Activated CD4-positive, alpha-beta T cell treated with anti-CD3 and anti-CD28 coated beads, Interleukin-2, amount 50 U/mL, for 48 hours (primary cell): ENCODE measurements around the gene MAFG.
A peak's percentile ranks its signal among the peaks of the same experiment; 100 is the strongest.
"Not testable (repeated sequence)": the region's sequence is repeated elsewhere in the genome, so short reads cannot be mapped to it uniquely, and the experiment has no call there.

Experiments used
- DNase-seq, 2 experiments: peaks; one replicate each; pipeline ENCODE4 v3.0.0-alpha.2; 2020

The MAFG gene

GRCh38 chr17:81921996-81922565 is 5.5 kb downstream of the MAFG start:
- DNase-seq = no peak

GRCh38 chr17:81921537-81921862 is 6.0 kb downstream of the MAFG start:
- DNase-seq = no peak

DNA sequence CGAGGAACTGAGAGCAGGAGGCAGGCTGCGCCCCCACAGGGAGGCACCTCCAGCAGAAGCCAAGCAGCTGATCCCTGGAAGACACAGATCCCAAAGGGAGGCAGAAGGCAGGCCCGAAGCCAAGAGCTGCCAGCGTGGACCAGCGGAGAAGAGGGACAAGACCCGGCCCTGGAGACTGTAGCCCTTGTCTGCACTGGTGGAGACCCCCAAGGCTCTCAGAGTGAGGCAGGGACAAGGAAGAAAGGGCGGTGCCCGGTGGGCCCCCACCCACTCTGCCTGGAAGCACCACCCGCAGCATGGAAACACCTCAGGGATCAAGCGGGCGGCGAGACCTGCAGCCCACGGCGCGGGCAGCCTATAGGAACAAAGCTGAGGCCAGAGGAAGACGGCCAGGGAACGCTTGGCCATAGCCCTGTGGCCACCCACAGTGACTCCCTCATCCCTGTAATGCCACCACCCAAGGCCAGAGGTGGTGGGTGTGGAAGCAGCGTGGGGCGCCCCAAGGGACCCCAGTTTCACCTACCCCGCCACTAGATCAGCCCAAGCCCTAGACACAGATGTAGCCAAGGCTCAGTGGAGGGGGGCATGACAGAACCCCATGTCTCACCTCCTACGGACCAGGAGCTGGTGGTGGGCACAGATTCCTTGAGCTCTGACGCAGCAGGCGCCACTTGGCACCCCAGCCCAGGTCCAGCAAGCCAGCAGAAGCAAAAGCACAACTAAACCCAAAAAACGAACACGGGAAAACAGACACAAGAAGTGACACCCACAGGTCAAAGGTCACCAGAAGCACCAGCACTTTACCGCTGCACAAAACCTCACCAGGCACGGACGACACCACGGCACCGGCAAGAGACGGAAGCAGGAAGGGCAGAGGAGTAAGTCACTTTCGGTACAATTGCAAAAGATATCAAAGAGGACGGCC is 6.7 kb downstream of the MAFG start:
- DNase-seq = no peak

- no peak for DNase-seq
Measured at GRCh38 chr17:81918832-81919545, 8.5 kb downstream of the MAFG start.

GRCh38 chr17:81918333-81918669 is 9.2 kb downstream of the MAFG start:
- DNase-seq = not testable (repeated sequence)

DNA sequence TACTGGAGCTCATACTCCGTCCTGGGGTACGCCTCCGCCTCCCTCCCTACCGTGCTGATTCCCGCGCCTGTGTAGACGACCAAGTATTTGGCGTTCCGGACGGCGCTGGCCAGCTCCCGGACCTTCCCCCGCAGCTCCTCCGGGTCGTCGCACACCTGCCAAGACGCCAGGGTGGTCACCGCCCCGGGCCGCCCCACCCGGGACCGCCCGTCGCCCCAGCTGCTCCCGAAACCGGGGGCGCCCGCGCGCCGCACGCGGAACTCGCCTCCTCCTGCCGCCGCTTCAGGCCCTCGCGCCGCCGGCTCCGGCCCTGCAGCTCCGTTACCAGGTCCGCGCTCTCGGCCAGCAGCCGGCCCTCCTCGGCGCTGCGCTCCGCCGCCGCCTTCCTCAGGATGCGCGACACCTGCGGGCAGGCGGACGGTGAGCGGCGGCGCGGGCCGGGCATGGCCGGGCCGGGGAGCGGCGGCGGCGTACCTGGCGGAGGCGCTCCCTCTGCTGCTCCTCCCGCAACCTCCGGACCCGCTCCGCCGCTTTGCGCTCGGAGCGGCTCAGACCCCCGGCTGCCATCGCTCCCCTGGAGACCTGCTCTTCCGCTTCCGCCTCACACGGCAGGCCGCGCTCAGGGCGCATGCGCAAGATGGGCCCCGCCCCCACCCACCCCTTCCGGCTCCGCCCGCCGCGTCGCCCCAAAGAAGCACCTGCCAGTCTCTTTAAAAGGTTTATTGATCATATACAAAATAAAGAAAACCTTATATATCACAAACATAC is 9.8 kb downstream of the MAFG start, which contains the start of gene SIRT7:
SIRT7 (minus strand) TSS at position 612 of the 768 bp plus-strand sequence; CDS start at position 567, 45 bp downstream.
- DNase-seq = peak; percentile 72 to 75

DNA sequence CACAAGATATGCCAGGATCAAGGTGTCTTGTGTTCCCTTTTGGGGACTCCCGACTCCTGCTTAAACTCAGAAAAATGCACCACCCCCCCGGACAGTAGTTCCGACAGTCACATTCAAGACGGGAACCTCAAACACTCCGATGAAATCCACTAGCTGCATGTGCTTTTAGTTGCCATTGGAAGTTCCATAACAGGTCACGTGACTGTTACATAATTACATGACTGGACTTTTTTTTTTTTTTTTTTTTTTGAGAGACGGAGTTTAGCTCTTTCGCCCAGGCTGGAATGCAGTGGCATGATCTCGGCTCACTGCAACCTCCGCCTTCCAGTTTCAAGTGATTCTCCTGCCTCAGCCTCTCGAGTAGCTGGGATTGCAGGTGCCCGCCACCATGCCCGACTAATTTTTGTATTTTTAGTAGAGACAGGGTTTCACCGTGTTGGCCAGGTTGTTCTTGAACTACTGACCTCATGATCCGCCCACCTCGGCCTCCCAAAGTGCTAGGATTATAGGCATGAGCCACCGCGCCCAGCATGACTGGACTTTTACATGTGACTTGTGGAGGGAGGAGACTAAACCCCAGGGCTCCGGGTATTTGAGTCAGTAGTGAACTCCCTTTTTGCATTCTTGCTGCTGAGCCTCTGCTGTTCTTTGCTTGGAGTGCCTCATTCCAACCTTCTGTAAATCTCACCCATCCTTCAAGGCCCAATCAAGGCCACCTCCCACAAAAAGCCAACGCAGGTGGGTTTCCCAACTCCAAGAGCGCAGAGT is 11.1 kb downstream of the MAFG start:
- no peak for DNase-seq

DNA sequence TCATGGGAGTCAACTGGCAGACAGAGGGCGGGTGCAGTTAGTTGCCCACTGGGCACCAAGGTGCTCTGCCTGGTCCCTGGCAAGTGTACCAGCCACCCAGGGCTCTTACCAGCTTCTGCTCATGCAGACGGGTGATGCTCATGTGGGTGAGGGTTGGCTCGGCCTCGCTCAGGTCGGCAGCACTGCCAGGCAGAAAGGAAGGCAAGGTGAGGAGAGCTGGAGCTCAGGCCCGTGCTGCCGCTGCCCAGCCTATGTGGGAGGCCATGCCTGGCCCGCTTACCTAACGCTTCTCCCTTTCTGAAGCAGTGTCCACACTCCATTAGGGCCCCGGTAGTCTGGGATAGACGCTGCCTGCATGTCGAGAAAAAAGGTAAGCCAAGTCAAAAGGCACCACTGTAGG is 12.2 kb downstream of the MAFG start:
- DNase-seq = no peak

DNA sequence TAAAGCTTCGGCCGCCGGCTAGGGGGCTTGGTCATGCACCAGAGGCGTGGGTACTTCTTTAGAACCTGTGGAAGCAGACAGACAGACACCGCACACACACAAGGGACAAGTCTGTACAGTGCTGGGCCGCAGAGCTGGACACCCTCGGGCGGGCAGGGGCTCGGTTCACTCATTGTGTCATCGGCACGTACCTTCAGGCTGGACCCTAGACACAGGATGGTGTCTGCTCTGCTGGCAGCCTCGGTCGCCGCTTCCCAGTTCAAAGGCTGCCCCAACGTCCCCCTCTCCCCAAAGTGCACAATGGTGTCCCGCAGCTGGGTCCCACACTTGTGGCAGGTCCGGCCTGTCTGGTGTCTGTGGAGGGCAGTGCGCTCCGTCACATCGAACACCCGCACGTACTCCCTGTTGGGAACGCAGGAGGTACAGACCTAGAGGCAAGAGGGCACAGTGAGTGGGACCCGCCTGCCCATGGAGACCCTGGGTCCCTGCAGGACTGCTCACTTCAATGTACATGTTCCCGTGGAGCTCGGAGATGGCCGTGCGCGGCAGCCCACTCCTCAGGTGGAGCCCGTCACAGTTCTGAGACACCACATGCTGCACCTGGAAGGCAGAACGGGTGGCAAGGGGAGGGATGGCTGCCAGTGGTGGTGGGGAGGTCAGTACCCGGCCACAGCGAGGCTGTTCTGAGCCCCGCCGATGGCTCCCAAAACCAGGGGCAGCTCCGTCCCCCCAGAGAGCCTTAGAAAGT is 13.3 kb downstream of the MAFG start:
- DNase-seq = no peak

DNA sequence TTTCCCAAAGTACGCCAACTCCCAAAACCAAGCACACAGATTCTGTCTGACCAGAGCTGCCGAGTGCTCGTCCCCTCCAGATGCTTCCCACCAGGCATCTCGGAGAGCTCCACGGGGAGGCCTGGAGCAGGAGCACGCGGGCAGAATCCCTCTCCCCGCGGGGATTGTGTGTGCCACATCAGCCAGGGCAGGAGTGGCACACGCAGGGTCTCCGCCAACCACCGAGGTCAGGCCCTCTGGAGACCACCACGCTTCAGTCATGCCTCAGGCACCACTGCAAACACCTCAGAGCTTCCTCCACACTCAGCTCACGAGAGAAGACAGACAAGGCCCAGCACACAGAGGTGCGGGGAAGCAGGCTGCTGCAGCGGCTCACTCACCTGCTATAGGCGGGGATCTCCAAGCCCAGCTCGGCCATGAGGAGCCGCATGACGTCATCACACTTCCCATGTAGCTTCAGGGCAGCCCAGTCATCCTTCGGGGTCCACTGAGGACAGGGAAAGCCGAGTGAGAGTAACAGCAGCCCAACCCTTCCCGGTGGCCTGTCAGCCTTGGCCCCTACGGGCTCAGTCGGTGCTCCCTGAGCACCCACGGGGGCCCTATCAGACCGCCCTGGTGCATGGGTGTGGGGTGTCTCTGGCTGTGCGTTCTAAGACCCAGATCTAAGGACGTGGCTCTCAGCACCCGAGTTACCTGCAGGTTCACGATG is 14.0 kb downstream of the MAFG start:
- no peak for DNase-seq

GRCh38 chr17:81912441-81913309 is 14.9 kb downstream of the MAFG start:
- DNase-seq = no peak

- DNase-seq = no peak
Measured at GRCh38 chr17:81911969-81912368, 15.6 kb downstream of the MAFG start.

DNA sequence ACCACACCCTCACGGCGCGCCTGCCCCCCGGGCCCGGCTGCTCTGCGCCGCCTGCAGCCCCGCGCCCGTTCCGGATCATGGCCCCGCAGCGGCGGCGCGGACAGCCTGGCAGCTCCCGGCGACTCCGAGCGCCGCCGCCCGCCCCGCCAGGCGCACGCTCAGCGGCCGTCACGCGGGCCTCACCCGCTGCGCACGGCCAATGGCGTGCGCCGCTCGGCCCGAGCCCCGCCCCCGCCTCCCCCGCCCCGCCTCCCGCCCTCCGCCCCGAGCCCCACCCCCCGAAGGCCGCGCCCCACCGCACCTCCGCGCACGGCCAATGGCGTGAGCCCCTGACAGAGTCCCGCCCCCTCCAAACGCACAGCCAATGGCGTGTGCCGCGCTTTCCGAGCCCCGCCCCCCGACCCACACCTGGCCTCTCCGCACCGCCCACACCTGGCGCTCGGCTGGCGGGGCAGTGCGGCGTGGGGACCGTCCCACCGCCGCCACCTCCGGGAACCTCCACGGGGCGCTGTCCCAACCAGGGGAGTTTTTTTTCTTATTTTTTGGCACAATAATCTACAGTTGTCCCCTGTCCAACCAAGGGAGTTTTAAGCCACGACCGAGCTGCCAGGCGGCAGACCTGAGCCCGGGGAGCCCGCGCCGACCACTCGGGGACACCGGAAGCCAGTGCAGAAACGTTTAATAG is 16.1 kb downstream of the MAFG start, which contains the start of gene PCYT2:
PCYT2 (minus strand) TSS at position 123 of the 685 bp plus-strand sequence; CDS start at position 79, 44 bp downstream.
- peak; percentile 92 for DNase-seq

- no peak for DNase-seq
Measured at GRCh38 chr17:81910840-81911276, 16.7 kb downstream of the MAFG start.

GRCh38 chr17:81909966-81910839 is 17.3 kb downstream of the MAFG start:
- DNase-seq = no peak

GRCh38 chr17:81909231-81909630 is 18.3 kb downstream of the MAFG start:
- DNase-seq = no peak

GRCh38 chr17:81908793-81909192 is 18.7 kb downstream of the MAFG start:
- no peak for DNase-seq
